Mucosa of rectum (tissue), 2 donors: ENCODE measurements around the gene PDE4D.

Source experiments
- H3K27ac ChIP-seq, 2 donors: one replicate each; pipeline ENCODE4 v1.7.0; 2013; ENCODE audit warnings: inconsistent platforms in 2 of 2, low read depth in 2 of 2, low read length in 2 of 2
- H3K27me3 ChIP-seq, 2 donors: one replicate each; pipeline ENCODE4 v1.7.0; 2013; ENCODE audit warnings: low read length in 2 of 2; ENCODE audit not compliant: control insufficient read depth in 2 of 2, insufficient read depth in 2 of 2
- H3K36me3 ChIP-seq, 2 donors: one replicate each; pipeline ENCODE4 v1.7.0; 2013; ENCODE audit warnings: low read length in 2 of 2; ENCODE audit not compliant: control insufficient read depth in 2 of 2, insufficient read depth in 2 of 2
- H3K4me1 ChIP-seq, 2 donors: one replicate each; pipeline ENCODE4 v1.7.0; 2013; ENCODE audit warnings: low read length in 2 of 2, mild to moderate bottlenecking in 1 of 2; ENCODE audit not compliant: control insufficient read depth in 2 of 2, insufficient read depth in 2 of 2
- H3K4me3 ChIP-seq, 2 donors: one replicate each; pipeline ENCODE4 v1.7.0; 2013; ENCODE audit warnings: low read length in 2 of 2
- H3K9ac ChIP-seq, 2 donors: one replicate each; pipeline ENCODE4 v1.7.0; 2013; ENCODE audit warnings: low read length in 2 of 2, low read depth in 1 of 2, mild to moderate bottlenecking in 1 of 2
- H3K9me3 ChIP-seq, 2 donors: one replicate each; pipeline ENCODE4 v1.7.0; 2013; ENCODE audit warnings: low read length in 2 of 2; ENCODE audit not compliant: control insufficient read depth in 2 of 2
- donor health status: healthy.
- donor health status: Normal muscosa, but diverticular disease.

The PDE4D gene

DNA sequence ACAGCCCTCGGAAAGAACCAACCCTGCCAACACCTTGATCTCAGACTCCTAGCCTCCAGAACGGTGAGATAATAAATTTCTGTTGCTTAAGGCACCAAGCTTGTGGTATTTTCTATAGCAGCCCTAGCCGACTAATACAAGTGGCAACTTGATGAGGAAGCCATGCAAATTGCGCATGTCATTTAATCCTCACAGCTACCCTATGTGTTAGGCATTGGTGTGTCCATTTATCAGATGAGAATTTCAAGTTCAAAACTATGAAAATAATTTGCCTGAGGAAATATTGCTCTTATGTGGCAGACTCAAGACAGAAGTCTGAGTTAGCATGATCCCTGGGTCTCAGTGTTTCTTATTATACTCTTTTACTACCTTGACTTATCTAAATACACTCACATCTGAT, 264.0 kb downstream of the PDE4D start:
- Histone ChIP-seq H3K4me3 (no peak overlapping the region), H3K27me3 (no peaks in the 10 kb centered on the region), H3K36me3 (no peaks in the 10 kb centered on the region), H3K4me1 (peaks cover 0 to 2% of the 10 kb centered on the region in 2 donors), H3K27ac (no peak overlapping the region), H3K9me3 (no peaks in the 10 kb centered on the region), H3K9ac (no peak overlapping the region)

DNA sequence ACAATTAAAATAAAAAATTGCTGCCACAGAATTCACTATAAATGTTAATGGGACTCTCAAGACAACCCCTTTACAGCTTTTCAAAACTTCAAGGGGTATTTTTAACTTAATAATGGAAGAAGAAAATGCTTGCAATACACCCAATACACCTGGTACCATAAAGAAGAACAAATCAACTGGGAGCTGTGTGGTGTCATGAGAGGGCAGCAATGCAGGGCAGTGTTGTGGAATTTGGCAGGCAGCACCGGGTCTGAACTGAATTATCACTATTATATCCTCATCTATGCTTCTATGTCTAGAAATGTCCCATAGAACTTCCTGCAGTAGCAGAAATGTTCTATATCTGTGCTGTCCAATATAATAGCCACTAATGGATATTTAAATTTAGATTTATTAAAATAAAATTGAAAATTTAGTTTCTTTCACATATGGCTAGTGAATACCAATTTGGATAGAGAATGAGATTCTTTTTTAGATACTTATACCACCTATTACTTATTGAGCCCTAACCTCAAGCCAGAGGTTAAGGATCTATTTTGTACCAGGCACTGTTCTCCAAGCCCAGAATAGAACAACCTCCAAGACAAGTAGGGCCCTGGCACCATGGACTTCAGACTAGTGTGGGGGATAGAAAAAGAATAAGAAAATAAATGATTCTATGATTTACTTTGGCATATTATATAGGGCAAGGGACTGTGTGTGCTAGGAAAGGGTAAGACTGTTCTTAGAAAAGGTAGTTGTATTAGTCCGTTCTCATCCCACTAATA, 265.3 kb downstream of the PDE4D start:
- H3K27me3 ChIP-seq, result no peaks in the 10 kb centered on the region

DNA sequence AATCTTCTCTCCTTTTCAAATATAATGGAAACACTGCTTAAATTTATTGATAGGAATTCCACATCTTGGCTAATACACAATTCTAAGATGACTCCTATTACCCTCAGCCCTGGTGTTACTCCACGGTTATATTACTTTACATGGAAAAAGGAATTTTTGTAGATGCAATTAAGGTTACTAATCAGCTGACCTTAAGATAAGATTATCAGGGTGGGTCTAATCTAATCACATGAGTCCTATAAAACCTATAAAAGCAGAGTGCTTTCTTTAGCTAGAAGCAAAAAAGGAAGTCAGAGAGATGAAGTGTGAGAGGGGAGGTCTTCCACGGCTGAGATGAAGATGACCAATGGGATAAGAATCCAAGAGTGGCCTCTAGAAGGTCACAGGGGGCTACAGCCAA, 268.6 kb downstream of the PDE4D start:
- Histone ChIP-seq H3K27ac (no peak overlapping the region), H3K4me3 (no peak overlapping the region), H3K4me1 (peaks cover 0 to 2% of the 10 kb centered on the region in 2 donors), H3K27me3 (no peaks in the 10 kb centered on the region), H3K36me3 (no peaks in the 10 kb centered on the region), H3K9ac (no peak overlapping the region), H3K9me3 (no peaks in the 10 kb centered on the region)

More for the DNA sequence above, 265.3 kb downstream of the PDE4D start:
- no peak overlapping the region for H3K27ac ChIP-seq
- peaks cover 0 to 2% of the 10 kb centered on the region in 2 donors for H3K4me1 ChIP-seq
- no peaks in the 10 kb centered on the region for H3K36me3 ChIP-seq
- H3K9me3 ChIP-seq, result no peaks in the 10 kb centered on the region
- no peak overlapping the region for H3K4me3 ChIP-seq
- no peak overlapping the region for H3K9ac ChIP-seq

DNA sequence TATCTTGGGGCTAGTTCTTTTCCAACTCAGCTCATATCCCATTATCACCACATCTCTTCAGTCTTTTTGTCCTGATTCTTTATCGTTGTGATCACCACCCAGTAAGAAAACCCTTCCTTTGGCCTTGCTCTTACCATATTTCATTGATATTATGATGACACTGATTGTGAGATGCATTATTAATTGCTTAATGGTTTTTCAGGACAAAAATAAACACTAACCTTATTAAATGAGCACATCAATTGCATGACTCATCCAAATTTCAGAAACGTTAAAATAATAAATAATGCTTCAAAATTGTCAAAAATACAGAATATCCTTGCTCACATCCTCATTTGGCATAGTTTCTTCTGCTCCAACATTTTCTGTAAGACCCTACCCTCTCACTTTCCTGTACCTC, 270.7 kb downstream of the PDE4D start:
- peaks cover 0 to 2% of the 10 kb centered on the region in 2 donors for H3K4me1 ChIP-seq
- H3K4me3 ChIP-seq, result no peak overlapping the region
- H3K27ac ChIP-seq, result no peak overlapping the region
- no peaks in the 10 kb centered on the region for H3K36me3 ChIP-seq
- no peaks in the 10 kb centered on the region for H3K27me3 ChIP-seq
- no peak overlapping the region for H3K9ac ChIP-seq
- no peaks in the 10 kb centered on the region for H3K9me3 ChIP-seq

DNA sequence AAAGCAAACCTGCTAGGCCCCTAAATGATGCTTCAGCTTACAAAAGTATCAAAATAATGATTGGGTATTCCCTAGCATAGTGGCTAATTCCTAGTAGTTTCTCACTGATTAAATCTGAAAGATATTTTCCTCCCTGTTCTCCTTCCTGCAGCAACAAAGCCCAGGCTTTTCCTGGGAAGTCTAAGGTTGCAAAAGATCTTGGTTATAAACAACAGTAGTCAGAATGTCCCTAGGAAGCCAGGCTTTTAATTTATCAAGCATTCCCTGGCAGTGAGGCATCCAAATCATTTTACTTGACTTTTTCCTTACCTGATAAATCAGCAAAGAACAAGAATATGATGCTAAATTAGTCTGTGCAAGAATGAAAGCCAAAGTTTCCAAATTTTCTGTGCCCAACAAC, 272.0 kb downstream of the PDE4D start:
- Histone ChIP-seq H3K27ac (no peak overlapping the region), H3K36me3 (no peaks in the 10 kb centered on the region), H3K27me3 (no peaks in the 10 kb centered on the region), H3K9me3 (no peaks in the 10 kb centered on the region), H3K9ac (no peak overlapping the region), H3K4me1 (peaks cover 0 to 2% of the 10 kb centered on the region in 2 donors), H3K4me3 (no peak overlapping the region)

DNA sequence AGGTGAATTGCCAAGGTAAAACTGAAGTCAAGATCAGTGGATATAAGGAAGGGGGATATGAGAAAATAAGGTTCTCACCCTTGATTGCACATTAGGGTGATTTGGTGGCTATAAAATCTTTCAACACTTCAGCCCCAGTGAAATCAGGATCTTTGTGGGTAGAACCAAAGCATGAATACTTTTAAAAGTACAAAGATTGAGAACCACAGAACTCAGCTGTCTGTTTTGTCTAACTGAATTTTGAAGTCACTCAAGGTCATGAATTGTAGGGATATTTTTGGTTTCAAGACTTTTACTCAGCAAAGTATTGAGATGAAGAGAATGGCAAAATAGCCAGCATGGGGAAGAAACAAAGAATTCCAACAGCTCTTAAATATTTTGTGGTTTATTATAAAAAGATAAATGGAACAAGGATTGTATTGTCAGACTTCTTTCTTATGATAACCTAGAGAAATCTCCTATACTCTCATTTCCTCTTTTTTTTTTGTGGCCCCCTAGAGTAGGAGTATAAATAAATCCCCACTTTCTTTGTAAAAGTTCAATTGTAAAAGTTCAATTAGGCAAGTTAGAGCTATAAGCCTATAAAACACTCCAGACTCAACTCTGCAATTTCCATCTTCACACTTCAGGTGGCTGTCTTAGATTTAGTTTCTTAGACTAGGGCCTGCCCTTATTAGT, 272.9 kb downstream of the PDE4D start:
- H3K9ac ChIP-seq, result no peak overlapping the region

DNA sequence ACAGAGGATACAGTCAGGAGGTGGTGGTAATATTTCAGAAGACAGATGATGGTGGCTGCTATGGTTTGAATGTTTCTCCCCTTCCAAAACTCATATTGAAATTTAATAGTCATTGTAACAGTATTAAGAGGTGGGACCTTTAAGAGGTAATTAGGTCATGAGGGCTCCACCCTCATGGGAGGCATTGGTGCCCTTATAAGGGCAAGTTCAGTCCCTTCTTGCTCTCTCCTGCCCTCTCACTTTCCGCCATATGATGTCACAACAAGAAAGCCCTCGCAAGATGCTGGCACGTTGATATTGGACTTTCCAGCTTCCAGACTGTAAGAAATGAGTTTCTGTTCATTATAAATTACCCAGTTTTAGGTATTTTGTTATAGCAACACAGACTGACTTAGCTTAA, 274.9 kb downstream of the PDE4D start:
- Histone ChIP-seq H3K4me1 (no peaks in the 10 kb centered on the region), H3K27me3 (no peaks in the 10 kb centered on the region), H3K36me3 (no peaks in the 10 kb centered on the region), H3K9me3 (no peaks in the 10 kb centered on the region), H3K9ac (no peak overlapping the region), H3K27ac (no peak overlapping the region), H3K4me3 (no peak overlapping the region)

More for the DNA sequence above, 272.9 kb downstream of the PDE4D start:
- Histone ChIP-seq H3K27me3 (no peaks in the 10 kb centered on the region), H3K27ac (no peak overlapping the region), H3K4me3 (no peak overlapping the region), H3K36me3 (no peaks in the 10 kb centered on the region), H3K9me3 (no peaks in the 10 kb centered on the region), H3K4me1 (peaks cover 0 to 2% of the 10 kb centered on the region in 2 donors)

DNA sequence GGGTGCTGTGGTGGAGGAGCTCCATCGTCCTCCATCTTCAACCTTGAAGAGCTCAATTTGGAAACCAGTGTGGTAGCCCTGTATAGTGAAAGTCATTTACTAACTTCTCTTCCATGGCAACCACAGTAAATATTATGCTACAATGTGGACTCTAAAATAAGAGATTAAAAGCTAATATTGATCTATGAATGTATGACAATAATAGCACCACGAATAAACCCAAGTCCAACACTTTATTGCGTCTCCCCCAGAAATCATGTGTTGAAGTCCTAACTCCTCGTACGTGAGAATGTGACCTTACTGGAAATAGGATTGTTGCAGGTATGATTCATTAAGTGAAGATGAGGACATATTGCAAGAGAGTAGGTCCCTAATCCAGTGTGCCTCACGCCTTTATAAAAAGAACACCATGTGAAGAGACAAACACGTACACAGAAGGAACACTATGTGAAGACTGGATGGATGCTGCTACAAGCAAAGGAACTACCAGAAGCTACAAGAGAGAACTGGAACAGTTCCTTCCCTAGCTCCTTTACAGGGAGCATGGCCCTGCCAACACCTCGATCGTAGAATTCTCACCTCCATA, 276.2 kb downstream of the PDE4D start:
- Histone ChIP-seq H3K9me3 (no peaks in the 10 kb centered on the region), H3K4me3 (no peak overlapping the region), H3K27me3 (no peaks in the 10 kb centered on the region), H3K36me3 (no peaks in the 10 kb centered on the region), H3K9ac (no peak overlapping the region), H3K27ac (no peak overlapping the region), H3K4me1 (no peaks in the 10 kb centered on the region)

DNA sequence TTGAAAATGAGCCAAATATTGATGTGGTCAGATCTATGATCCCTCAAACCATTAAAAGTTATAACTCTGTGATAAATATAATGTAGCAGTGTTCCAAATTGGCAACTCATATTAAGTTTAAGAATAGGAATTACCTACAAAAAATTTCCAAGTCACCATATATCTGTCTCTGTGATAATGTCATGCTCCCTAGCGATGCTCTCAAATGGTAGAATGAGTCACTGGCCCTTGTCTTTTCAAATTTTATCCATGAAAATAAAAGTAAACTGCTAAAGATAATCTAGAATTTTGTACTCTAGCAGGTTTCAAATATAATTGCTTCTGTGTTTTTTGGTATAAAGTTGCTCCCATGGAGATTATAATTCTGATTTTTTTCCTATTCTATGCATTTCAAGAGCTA, 277.1 kb downstream of the PDE4D start:
- no peaks in the 10 kb centered on the region for H3K36me3 ChIP-seq
- no peaks in the 10 kb centered on the region for H3K4me1 ChIP-seq
- no peaks in the 10 kb centered on the region for H3K27me3 ChIP-seq
- H3K4me3 ChIP-seq, result no peak overlapping the region
- no peak overlapping the region for H3K27ac ChIP-seq
- H3K9me3 ChIP-seq, result no peaks in the 10 kb centered on the region
- H3K9ac ChIP-seq, result no peak overlapping the region

DNA sequence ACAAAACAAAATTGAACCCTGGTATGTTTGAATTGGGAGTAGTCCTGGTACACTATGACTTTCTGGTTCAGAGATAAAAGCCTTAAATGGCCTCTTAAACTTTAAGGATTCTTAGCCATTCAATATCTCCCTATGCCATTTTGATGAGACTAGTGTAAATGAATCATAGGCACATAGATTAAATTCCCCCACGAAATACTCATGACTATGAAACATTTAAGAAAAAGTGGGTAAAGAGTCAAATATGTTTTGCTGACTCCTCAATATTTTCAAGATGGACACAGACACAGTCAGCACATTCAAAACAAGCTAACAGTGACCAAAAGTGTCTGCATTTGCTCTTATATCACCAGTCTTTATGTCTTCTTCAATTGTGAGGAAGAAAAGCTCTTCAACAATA, 278.3 kb downstream of the PDE4D start:
- H3K27ac ChIP-seq, result no peak overlapping the region
- no peaks in the 10 kb centered on the region for H3K4me1 ChIP-seq
- H3K4me3 ChIP-seq, result no peak overlapping the region
- no peak overlapping the region for H3K9ac ChIP-seq
- H3K9me3 ChIP-seq, result no peaks in the 10 kb centered on the region
- H3K36me3 ChIP-seq, result no peaks in the 10 kb centered on the region
- H3K27me3 ChIP-seq, result no peaks in the 10 kb centered on the region
